HepG2 (cell line): Measurements from ENCODE around the gene RP2. TPM values are rescaled to one million over a fixed set of nuclear protein-coding genes. Genes with fewer than 3 reads are reported as not detected.

Experiments
- ATAC-seq: fragments of 200-7000 bp; cut with Tn5 transposase; 3 replicates; pipeline ENCODE4 v1.9.1; 2020; ENCODE audit warnings: mild to moderate bottlenecking, moderate library complexity
- BruUV-seq: library from RNA; stranded (reverse); fragments of 400-500 nt; replicated peaks from 2 replicates; lab custom pipeline; 2021; lab: Mats Ljungman, UMichigan
- CTCF ChIA-PET: fragments of 300-600 bp; formaldehyde crosslinking; extraction: SDS; loops from one replicate; lab custom pipeline; 2021; ENCODE audit warnings: low total read pairs, inconsistent platforms, low intra/inter-chr PET ratio; lab: Yijun Ruan, JAX
- POLR2A ChIA-PET: fragments of 350-600 bp; sonication (Branson Sonifier 250); formaldehyde crosslinking; loops from one replicate; lab custom pipeline; 2020; ENCODE audit warnings: antibody characterized with exemption, inconsistent platforms; lab: Yijun Ruan, JAX
- DNase-seq: peaks from one replicate; pipeline ENCODE4 v3.0.0-alpha.2; 2015; ENCODE audit warnings: low spot score
- FAIRE-seq: peaks from 3 replicates; lab custom pipeline; 2011; peaks lifted over from hg19 to GRCh38; lab: Jason Lieb, UNC
- H2AFZ ChIP-seq: one replicate; pipeline ENCODE4 v1.6.1; 2011; ENCODE audit warnings: low read length, inconsistent platforms
- H3K27ac ChIP-seq: fragments of 300-600 bp; 3 replicates; pipeline ENCODE4 v1.8.0; 2011; ENCODE audit warnings: mixed run types, mild to moderate bottlenecking, mixed read lengths, low read length, inconsistent platforms; ENCODE audit not compliant: insufficient read depth; ENCODE audit errors: extremely low read length
- H3K27me3 ChIP-seq, 2 experiments: fragments of 200-600 bp in 1 of 2; 2 replicates in 1 of 2; 3 replicates in 1 of 2; pipeline versions ENCODE4 v1.6.0 to v1.8.0; 2011; ENCODE audit warnings: low read length in 2 of 2, mild to moderate bottlenecking in 2 of 2, moderate library complexity in 2 of 2, inconsistent platforms in 1 of 2; ENCODE audit not compliant: insufficient read depth in 2 of 2, control insufficient read depth in 1 of 2
- H3K36me3 ChIP-seq, 2 experiments: fragments of 200-600 bp in 1 of 2; replicated peaks in 1 of 2; 2 replicates in 1 of 2; 3 replicates in 1 of 2; pipeline versions ENCODE4 v1.5.1 to v1.8.0; 2011; ENCODE audit warnings: low read length in 2 of 2, inconsistent platforms in 1 of 2; ENCODE audit not compliant: insufficient read depth in 2 of 2, control insufficient read depth in 1 of 2
- H3K4me1 ChIP-seq: 2 replicates; pipeline ENCODE4 v1.5.1; 2012; ENCODE audit warnings: low read length, inconsistent platforms; ENCODE audit not compliant: insufficient read depth
- H3K4me2 ChIP-seq: 2 replicates; pipeline ENCODE4 v1.6.0; 2011; ENCODE audit warnings: low read depth, low read length, inconsistent platforms
- H3K4me3 ChIP-seq, 3 experiments: fragments of 200-600 bp in 1 of 3; sonication (generic), shearing (Covaris generic) in 1 of 3; replicated peaks in 1 of 3; 2 replicates each; pipeline ENCODE4 v1.5.1; 2011 to 2016; ENCODE audit warnings: low read length in 3 of 3, inconsistent platforms in 2 of 3, low read depth in 2 of 3, mild to moderate bottlenecking in 2 of 3, control low read depth in 1 of 3, mixed read lengths in 1 of 3; ENCODE audit not compliant: insufficient read depth in 1 of 3
- H3K79me2 ChIP-seq: one replicate; pipeline ENCODE4 v1.6.1; 2011; ENCODE audit warnings: low read length, inconsistent platforms; ENCODE audit not compliant: insufficient read depth
- H3K9ac ChIP-seq: 2 replicates; pipeline ENCODE4 v1.6.0; 2011; ENCODE audit warnings: mild to moderate bottlenecking, low read depth, low read length, inconsistent platforms; ENCODE audit not compliant: insufficient read depth
- H3K9me3 ChIP-seq: 2 replicates; pipeline ENCODE4 v1.5.1; 2012; ENCODE audit warnings: mild to moderate bottlenecking, low read length
- H4K20me1 ChIP-seq: 2 replicates; pipeline ENCODE4 v1.6.0; 2011; ENCODE audit warnings: inconsistent platforms, mild to moderate bottlenecking, low read length, moderate library complexity; ENCODE audit not compliant: insufficient read depth
- ATF1 ChIP-seq: IDR thresholded peaks from 2 replicates; pipeline ENCODE4 v1.6.1; 2016; ENCODE audit warnings: mild to moderate bottlenecking, control low read depth
- KAT2B ChIP-seq: fragments of 150-350 bp; IDR thresholded peaks from 2 replicates; pipeline ENCODE4 v1.6.1; 2014; ENCODE audit warnings: low read depth, low read length, borderline replicate concordance
- KDM3A ChIP-seq: IDR thresholded peaks from 2 replicates; pipeline ENCODE4 v1.6.1; 2018; ENCODE audit warnings: low read depth, missing compliant biosample characterization
- MZF1 ChIP-seq: sonication (generic); formaldehyde crosslinking; IDR thresholded peaks from 2 replicates; pipeline ENCODE4 v1.8.1; 2023; ENCODE audit warnings: mild to moderate bottlenecking, missing genetic modification reagents, borderline replicate concordance
- NR2C2 ChIP-seq: sonication (generic); formaldehyde crosslinking; IDR thresholded peaks from 2 replicates; pipeline ENCODE4 v1.4.0; 2020; ENCODE audit warnings: missing genetic modification reagents, mild to moderate bottlenecking, moderate library complexity, borderline replicate concordance
- PAX8 ChIP-seq: sonication (generic); formaldehyde crosslinking; IDR thresholded peaks from 2 replicates; pipeline ENCODE4 v1.8.0; 2022; ENCODE audit warnings: mild to moderate bottlenecking, missing genetic modification reagents, borderline replicate concordance
- SATB2 ChIP-seq: sonication (generic); formaldehyde crosslinking; IDR thresholded peaks from 2 replicates; pipeline ENCODE4 v1.5.0; 2020; ENCODE audit warnings: missing genetic modification reagents
- SIX4 ChIP-seq: sonication (generic); formaldehyde crosslinking; IDR thresholded peaks from 2 replicates; pipeline ENCODE4 v1.4.0; 2020; ENCODE audit warnings: missing genetic modification reagents
- YY1 ChIP-seq: IDR thresholded peaks from 2 replicates; pipeline ENCODE4 v1.6.1; 2011; ENCODE audit warnings: low read length, low read depth, moderate library complexity, mild to moderate bottlenecking; ENCODE audit not compliant: insufficient read depth, insufficient replicate concordance
- ZBTB4 ChIP-seq: sonication (generic); formaldehyde crosslinking; IDR thresholded peaks from 2 replicates; pipeline ENCODE4 v1.4.0; 2020; ENCODE audit warnings: missing genetic modification reagents, mild to moderate bottlenecking, borderline replicate concordance
- ZNF597 ChIP-seq: sonication (generic); formaldehyde crosslinking; IDR thresholded peaks from 2 replicates; pipeline ENCODE4 v1.5.0; 2020; ENCODE audit warnings: missing genetic modification reagents
- ZSCAN5A ChIP-seq: sonication (generic); formaldehyde crosslinking; IDR thresholded peaks from 2 replicates; pipeline ENCODE4 v1.8.0; 2022; ENCODE audit warnings: mild to moderate bottlenecking, missing genetic modification reagents, borderline replicate concordance
- WGBS: methylation state at CpG from one replicate; pipeline ENCODE4 v1.1.6; 2017; ENCODE audit warnings: low lambda C conversion rate; 5-methylcytosine and 5-hydroxymethylcytosine counted together
- in situ Hi-C: cut with HindIII; loops from 2 replicates; pipeline ENCODE4 v1.10.0; 2017; ENCODE audit warnings: low pct_unique_long_range_greater_than_20kb; ENCODE audit not compliant: extremely low pct_ligation_motif_present
- intact Hi-C: fragments of 100-400 bp; cut with micrococcal nuclease; formaldehyde crosslinking; loops from one replicate; pipeline ENCODE4 v1.10.0; 2022; ENCODE audit not compliant: unreplicated experiment
- polyA plus RNA-seq, 8 experiments: library from polyadenylated mRNA; depleted of rRNA in 3 of 8; stranded (reverse) in 7 of 8; unstranded in 1 of 8; fragments of >200 nt; fragmentation: Illumina TruSeq in 4 of 8; extraction: Trizol in 4 of 8; gene quantifications; 2 replicates each; pipeline versions ENCODE4 v1.2.1 to v1.2.3, GENCODE V29; 2011 to 2016; ENCODE audit warnings: low read depth in 4 of 8, missing spikeins in 1 of 8, mixed read lengths in 1 of 8; ENCODE audit not compliant: insufficient read depth in 1 of 8
- total RNA-seq, 5 experiments: library from RNA; depleted of rRNA; stranded (reverse); fragments of >200 nt; fragmentation: Illumina TruSeq; extraction: Trizol; gene quantifications; 2 replicates each; pipeline ENCODE4 v1.2.3, GENCODE V29; 2016; ENCODE audit warnings: low read depth in 1 of 5
- TF ChIP-seq, protein P1 (sequence below): sonication (generic); formaldehyde crosslinking; IDR thresholded peaks from 2 replicates; pipeline ENCODE4 v1.4.0; 2020; ENCODE audit warnings: missing genetic modification reagents

The RP2 gene
- total and polyA plus RNA-seq, 2 of the 13 experiments (the other 11 are each of a cell fraction or from before 2014, with no cell fraction given) = 5.0 to 9.9 TPM

- Histone ChIP-seq H2AFZ (no peak overlapping the region), H3K27ac (no peak overlapping the region), H3K9ac (no peak overlapping the region)
- no peak for FAIRE-seq
- in situ Hi-C loops = no loop called here
- DNase-seq = no peak
- TF ChIP-seq, protein P1, sequence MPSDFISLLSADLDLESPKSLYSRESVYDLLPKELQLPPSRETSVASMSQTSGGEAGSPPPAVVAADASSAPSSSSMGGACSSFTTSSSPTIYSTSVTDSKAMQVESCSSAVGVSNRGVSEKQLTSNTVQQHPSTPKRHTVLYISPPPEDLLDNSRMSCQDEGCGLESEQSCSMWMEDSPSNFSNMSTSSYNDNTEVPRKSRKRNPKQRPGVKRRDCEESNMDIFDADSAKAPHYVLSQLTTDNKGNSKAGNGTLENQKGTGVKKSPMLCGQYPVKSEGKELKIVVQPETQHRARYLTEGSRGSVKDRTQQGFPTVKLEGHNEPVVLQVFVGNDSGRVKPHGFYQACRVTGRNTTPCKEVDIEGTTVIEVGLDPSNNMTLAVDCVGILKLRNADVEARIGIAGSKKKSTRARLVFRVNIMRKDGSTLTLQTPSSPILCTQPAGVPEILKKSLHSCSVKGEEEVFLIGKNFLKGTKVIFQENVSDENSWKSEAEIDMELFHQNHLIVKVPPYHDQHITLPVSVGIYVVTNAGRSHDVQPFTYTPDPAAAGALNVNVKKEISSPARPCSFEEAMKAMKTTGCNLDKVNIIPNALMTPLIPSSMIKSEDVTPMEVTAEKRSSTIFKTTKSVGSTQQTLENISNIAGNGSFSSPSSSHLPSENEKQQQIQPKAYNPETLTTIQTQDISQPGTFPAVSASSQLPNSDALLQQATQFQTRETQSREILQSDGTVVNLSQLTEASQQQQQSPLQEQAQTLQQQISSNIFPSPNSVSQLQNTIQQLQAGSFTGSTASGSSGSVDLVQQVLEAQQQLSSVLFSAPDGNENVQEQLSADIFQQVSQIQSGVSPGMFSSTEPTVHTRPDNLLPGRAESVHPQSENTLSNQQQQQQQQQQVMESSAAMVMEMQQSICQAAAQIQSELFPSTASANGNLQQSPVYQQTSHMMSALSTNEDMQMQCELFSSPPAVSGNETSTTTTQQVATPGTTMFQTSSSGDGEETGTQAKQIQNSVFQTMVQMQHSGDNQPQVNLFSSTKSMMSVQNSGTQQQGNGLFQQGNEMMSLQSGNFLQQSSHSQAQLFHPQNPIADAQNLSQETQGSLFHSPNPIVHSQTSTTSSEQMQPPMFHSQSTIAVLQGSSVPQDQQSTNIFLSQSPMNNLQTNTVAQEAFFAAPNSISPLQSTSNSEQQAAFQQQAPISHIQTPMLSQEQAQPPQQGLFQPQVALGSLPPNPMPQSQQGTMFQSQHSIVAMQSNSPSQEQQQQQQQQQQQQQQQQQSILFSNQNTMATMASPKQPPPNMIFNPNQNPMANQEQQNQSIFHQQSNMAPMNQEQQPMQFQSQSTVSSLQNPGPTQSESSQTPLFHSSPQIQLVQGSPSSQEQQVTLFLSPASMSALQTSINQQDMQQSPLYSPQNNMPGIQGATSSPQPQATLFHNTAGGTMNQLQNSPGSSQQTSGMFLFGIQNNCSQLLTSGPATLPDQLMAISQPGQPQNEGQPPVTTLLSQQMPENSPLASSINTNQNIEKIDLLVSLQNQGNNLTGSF (CRISPR knock-in tag) = no peak
- no peak for TF ChIP-seq ZSCAN5A (CRISPR knock-in tag)
- TF ChIP-seq YY1 = no peak
- TF ChIP-seq SIX4 (CRISPR knock-in tag) = no peak
- no peak for TF ChIP-seq ZNF597
- no peak for TF ChIP-seq MZF1 (CRISPR knock-in tag)
- TF ChIP-seq KDM3A = no peak
- no peak for TF ChIP-seq PAX8 (CRISPR knock-in tag)
- no peak for TF ChIP-seq SATB2
- no peak for TF ChIP-seq ZBTB4 (CRISPR knock-in tag)
- TF ChIP-seq NR2C2 (CRISPR knock-in tag) = no peak
- TF ChIP-seq KAT2B = no peak
- TF ChIP-seq ATF1 (CRISPR knock-in tag) = no peak
- TF ChIP-seq, all 625 proteins: peak for 0
- no peak for ATAC-seq
- CTCF ChIA-PET = no interaction called here
- no peak overlapping the region for H3K4me3 ChIP-seq
- no peaks in the 10 kb centered on the region for H3K9me3 ChIP-seq
- intact Hi-C loops = no loop called here
- WGBS = 100% methylated on average over 2 of the region's 2 CpGs
- BruUV-seq = no TSS peak
- POLR2A ChIA-PET = no interaction called here
- no peaks in the 10 kb centered on the region for H3K27me3 ChIP-seq
- no peak overlapping the region for H3K4me2 ChIP-seq
- H3K36me3 ChIP-seq = no peaks in the 10 kb centered on the region
- H4K20me1 ChIP-seq = no peaks in the 10 kb centered on the region
- H3K79me2 ChIP-seq = no peaks in the 10 kb centered on the region
- H3K4me1 ChIP-seq = 0 out of 2 replicates have a peak, but pooled peaks cover 7% of the 10 kb centered on the region
Measured at GRCh38 chrX:46864606-46865005, 27.8 kb downstream of the RP2 start.
